NCI-H526 (cell line): ENCODE results near the gene OXER1.

Experiments used
- DNase-seq, 2 experiments: peaks; one replicate each; lab custom pipeline; 2025; lab: John Stamatoyannopoulos, UW

Gene OXER1

DNA sequence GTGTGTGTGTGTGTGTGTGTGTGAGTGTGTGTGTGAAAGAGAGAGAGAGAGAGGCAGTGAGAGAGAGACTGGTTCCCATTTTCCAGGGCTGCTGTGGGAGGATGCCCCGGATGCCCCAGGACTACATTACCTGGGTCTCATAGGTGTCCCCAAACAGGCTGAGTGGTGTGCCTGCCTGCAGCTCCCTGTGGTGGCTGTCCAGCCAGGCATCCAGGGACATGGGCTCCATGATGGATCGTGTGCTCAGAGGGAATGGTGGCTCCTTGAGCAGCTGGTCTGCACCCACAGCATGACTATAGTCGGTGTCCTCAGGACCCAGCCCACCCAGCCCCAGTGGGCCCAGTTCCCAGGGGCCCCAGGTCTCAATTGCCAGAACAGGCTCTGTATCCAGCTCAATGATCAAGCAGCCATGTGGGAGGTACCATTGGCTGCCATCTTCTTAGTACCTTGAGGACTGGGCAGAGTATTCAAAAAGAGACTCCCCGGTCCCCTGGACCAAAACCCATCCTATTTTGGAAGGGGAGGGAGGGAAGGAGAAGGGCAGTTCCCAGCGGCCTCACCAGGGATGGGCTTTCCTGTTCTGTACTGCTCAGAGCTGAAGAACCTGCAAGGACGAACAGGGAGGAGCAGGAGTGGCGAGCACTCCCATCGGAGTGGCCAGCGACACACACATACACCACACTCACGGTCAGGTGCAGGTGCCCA is 5.8 kb upstream of the OXER1 start:
- no peak for DNase-seq

DNA sequence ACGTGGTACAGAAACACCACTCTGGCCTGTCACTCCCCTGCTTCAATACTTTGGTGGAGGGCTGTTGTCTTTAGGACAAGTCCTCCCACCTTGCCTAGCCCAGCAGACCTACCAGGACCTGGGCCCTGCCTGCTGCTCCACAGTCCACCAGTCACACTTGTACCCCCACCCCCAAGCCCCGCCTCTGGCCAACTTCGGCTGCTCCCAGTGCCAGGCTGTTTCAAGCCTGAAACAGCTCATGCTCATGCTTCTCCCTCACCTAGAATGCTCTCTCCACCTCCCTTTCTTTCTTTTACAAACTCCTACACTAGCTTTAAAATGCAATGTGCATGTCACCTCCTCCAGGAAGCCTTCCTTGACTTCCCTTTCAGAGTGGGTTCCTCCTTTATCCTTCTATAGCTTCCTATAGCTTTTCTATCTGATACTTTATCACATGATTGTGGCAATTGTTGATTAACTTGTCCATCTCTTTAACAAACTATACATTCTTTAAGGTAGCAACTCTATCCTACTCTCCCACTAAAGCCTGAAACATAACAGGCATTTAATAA is 4.8 kb upstream of the OXER1 start:
- DNase-seq = no peak

DNA sequence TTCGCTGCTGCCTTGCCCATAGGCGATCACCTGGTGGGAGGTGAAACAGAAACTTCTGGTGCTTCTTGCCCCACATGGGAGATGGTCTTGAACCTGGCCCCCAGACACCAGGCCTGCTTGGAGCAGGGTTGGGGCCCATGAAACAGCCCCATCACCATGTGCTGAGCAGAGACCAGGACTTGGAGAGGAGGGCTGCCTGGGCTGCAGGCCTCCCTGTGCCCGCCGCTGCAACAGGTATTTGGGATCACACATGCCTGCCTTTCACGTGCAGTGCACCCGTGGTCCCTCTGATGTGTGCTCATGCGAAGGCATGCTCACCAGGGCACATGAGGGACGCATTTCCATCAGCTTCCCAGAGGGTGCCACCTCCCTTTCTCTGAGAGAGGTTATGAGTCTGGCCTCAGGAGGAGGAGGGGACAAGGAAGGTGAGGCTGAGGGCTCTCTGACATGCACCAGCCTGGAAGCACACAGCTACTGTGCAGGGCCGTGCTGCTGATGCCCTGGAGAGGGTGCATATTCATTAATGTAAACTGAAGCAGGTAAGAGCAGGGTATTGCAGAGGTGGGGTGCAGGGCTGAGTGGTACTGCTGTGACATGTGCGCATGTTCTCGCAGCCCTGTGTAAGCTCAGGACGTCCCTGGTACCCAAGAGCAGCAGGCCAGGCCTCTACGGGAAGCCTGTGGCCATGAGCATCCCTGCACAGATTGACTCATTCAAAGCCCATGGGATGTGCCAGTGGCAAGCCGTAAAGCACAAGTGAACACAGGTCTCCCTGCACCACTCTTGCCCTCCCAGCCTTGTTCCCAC is 4.2 kb upstream of the OXER1 start:
- no peak for DNase-seq

DNA sequence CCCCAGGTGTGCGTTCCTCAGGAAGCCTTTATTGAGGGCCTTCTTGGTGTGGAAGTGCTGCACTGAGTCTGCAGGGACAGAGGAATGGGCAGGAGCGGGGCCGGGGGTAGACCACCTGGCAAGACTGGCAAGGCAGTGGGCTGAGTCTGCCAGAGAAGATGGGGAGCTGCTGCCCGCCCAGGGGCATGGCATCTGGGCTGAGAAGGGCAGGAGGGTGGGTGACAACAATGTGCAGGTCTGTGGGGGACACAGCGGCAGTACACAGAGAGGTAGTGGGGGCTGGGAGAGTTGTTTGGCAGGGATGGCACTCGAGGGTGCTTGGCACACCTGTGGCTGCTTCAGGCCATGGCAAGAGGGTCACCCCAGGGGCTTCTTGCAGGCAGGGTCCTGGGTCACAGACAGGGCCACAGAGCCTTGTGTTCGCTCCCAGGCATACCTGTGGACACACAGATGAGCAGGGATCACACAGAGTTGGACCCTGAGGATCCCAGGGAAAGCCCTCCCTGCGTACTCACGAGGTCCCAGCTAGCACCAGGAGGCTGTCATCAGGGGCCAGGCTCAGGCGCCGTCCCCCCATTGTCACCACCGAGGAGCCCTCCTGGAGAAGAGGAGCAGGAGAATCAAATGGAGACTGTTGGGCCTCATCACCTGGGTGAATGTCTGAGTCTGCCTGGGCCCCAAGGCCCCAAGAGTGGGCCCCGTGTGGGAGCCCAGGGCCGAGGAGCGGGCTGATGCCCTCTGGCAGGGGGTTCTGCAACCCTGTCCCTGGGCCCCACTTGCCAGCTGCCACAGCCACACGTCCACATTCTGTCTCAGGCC is 3.4 kb upstream of the OXER1 start:
- no peak for DNase-seq

DNA sequence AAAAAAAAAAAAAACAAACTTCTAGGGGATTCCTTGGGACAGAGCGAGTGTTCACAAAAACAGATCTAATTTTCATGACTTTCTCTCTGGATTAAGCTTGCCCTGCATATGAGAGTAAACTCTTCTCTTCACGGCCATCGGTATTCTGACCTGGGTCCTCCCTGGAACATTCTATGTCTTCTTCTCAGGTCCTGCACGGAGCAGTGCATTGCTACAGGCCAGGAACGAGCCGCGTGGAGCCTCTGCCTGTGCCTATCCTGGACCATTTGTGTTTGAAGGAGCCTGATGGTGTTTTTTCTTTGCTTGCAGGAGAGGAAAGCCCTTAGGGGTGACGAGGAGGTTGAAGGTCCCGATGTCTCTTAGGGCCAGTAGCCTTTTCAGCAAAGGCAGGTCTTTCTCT is 1.8 kb upstream of the OXER1 start:
- DNase-seq = no peak

DNA sequence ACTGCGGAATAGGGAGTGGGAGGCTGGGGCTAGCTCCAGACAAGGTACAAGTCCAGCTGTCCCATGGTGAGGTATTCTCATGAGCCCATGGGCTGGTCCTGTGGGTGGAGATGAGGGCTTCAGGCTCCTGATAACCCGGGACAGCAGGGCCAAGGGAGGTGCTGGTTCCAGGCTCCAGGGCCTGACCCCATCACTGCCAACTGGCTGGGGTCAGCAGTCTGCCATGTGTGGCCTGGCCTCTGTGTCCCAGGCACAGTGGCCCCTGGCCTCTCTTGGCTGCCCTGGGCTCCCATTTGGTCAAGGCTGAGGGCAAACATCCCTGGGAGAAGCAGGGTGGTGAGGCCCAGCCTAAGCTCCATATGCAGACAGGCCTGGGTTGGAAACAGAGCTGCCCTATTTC is 966 bp upstream of the OXER1 start:
- no peak for DNase-seq

DNA sequence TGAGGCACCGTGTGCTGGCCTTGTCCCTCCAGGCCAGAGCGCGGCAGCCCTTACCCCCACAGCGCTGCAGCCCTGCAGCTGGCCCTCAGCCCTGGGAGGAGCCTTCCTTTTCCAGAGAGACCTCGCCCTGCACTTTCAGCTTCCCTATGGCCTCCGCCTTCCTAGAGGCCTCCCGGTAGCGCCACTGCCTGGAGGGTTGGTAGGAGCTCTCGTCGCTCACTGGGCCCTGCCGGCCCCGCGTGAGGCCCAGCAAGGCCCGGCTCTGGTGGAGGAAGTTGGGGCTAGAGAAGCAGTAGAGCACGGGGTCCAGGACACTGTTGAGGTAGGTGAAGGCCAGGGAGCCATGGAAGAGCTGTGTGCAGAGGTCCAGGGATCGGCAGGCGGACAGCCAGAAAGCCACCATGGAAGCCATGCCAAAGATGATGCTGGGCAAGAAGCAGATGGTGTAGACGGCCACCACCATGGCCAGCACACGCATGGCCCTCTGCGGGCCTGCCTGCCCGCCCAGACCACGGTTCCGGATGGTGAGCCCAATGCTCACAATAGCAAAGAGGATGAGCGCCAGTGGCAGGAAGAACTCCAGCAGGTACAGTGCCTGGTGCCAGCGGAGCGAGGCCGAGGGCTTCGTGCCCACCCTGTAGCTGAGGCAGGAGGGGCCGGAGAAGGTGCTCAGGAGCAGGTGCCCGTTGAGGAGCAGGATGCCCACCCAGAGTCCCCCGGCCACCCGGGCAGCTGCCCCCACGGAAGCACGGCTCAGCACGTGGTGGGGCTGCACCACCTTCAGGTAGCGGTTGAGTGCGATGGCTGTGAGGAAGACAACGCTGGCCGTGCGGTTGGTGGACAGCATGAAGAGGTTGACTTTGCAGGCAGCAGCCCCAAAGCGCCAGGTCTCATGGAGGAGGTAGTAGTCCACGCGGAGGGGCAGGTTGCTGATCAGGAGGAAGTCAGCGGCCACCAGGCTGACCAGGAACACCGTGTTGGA is 821 bp downstream of the OXER1 start:
- DNase-seq = no peak

DNA sequence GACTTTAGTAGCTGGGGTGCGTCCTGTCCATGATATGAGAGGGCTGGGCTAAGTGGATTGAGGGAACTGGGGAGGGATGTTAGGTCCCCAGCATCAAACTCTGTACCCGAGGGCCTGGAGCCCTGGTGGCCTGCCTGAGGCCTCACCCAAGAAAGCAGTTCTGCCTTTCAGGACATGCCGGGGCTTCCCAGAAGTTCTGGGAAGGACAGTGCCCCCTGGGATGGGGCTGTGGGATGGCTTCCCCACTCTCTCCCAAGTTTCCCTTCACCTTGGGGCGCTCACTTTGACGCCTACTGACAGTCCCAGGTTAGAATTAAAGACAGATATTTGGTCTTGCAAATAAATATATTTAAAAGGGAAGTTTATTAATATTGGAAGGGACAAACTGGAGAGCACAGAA is 1.8 kb downstream of the OXER1 start:
- DNase-seq = no peak

DNA sequence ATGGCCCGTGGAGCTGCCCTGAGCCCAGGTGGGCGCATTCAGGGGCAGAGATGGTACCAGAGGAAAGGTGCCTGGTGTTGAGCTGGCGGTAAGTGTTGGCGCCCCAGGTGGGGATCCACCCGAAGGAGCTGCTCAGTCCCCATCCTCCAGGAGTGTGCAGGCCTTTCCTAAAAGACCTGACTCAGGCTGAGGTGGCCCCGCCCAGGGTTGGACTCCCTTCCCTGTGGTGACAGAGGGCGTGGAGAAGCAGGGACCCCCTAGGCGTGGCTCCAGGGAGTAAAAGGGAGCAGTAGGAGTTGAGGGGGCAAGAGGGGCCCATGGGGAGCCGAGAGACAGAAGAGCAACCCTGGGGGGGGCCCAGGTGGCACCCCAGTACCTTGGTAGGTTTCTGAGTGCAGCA is 2.4 kb downstream of the OXER1 start:
- DNase-seq = no peak

DNA sequence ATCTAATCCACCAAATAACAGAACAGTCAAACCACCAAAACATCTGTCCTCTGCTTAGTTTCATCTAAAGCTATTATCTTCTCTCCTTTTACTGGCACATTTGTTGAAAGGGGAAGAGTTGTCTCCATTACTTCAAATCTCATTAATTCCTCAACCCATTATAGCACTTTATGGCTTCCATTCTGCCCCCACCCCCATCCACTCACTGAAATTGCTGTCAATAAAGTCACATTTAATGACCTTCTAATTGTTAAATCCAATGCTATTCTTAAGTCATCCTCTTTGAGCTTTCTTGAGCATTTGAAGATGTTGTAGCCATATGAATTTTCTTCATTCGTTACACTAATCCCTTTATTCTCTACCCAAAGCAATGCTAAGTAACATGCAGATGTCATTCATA is 5.2 kb downstream of the OXER1 start:
- DNase-seq = no peak

DNA sequence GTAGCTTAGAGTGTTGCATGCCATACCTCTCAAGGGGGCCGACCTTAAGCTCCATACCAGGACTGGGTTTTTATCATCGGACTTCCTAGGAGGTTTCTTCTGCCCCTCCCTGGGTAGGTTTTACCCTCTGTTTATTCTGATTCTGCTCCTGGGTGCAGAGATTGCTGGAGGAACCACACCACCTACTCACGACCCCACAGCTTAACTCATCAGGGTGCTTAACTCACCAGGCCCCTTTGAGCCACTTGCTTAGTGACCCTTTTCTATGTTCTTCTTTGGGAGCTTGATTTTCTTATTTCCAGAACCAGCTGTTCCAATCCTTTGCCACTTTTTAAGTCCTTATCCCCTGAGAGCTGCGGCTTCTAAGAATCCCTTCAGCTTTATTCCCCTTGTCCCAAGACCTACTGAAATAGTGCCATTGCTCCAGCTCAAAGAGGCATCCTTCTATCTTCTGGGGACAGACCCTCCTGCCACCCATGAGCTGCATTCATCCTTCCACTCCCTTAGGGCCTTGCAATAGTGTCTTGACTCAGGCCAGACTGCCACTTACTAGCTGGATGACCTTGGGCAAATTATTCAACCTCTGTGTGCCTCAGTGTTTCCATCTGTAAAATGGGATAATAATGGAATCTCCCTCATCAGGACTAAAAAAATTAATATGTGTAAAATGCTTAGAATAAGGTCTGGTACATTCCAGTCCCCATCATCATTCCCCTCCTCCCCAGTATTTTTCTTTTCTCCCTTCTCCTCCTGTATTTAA is 5.8 kb downstream of the OXER1 start:
- no peak for DNase-seq

DNA sequence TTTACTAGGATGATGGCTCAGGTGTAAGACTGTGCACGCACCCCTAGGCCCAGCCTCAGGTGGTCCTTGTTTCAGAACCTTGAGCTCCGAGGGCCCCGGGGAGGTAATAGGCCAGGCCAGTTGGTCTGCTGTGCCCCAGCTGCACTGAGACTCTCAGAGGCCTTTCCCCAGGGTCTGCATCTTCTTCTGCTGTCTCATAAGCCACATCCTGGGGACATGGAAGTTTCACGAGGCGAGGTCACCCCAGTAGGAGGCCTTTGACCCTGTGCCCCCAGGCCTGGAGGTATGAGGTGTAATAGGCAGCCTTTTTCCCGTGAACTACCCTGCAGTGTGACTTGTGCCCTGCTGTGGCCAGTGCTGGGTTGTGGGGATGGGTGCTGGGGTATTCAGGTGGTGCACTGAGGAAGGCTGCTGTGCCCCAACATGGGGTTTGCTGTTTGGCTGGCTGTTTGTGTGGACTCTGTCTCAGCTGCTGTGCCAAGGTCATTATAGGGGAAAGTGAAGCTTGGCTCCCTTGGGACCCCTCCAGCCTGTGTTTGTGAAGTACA is 6.9 kb downstream of the OXER1 start:
- no peak for DNase-seq

DNA sequence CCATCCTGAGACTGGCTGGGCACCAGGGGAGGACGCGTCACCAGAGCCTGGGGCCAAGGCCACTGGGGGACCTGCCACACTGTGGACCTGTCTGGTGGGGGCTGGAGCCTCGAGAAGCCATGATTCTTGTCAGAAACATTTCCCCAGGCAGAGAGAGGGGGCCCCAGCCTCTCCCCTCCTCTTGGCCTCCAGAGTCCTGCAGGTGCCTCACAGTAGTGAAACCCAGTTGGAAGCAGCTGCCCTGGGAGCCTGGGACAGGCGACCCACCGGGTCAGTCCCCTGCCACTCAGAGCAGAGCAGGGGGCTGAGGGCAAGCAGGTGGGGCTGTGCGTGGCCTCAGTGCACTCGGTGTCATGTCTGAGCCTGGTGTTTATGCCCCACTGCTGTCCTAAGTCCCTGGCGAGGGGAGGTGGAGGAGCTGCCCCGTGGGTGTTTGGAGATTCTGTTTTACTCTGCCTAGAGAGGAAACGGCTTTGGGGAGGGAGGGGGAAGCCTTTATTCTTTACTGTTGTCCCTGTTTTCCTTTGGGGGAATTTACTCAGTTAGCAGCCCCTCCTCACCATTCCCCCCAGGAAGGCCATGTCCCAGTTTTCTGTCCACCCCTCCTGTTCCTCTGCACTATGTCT is 7.7 kb downstream of the OXER1 start:
- no peak for DNase-seq

DNA sequence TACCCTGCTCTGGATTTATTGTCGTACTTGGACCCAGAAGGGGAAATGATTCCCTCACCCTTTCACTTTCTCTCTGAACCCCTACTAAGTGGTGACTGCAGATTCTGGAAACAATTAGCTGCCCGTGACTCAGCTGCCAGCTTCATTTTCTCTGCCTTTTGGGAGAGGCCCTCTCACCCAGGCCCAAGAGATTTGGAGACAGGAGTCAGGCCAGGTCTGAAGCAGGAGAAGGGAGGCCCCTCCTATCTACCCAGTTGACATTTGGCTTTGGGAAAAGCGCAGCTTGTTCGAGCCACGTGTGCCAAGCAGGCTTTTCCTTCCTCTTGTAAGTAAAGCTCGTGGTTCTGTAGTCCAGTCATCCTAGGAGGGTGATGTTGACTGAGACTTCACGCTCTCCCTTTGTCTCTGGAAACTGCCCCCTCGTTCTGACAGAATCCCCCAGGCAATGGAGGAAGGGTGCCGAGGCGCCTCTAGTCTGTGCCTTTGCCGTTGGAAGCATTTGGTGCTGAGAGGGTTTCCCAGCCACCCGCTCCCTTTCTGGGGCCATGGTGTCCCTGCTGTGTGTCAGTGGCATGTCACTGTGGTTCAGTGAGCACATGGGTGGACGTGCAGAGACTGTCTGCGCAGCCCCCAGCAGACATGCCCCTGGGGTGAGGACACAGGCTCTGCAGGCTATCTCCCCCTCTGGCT is 8.6 kb downstream of the OXER1 start:
- no peak for DNase-seq

DNA sequence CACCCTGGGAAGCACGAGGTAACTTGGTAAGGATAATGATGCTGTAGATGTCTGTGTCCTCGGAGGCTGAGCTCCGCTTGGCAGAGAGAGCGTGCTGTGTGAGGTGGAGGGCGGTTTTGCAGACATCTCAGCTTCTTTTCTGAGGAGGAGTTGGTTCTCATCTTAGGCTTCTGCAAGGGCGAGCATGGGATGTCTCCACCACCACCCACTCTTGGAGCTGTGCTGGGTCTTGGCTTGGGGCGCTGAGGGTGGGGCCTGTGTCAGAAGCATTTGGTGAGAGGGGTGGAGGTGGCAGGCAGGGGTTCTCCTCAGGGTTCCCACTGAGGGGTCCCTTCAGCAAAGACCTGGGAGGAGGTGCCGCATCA is 9.2 kb downstream of the OXER1 start:
- DNase-seq = no peak

DNA sequence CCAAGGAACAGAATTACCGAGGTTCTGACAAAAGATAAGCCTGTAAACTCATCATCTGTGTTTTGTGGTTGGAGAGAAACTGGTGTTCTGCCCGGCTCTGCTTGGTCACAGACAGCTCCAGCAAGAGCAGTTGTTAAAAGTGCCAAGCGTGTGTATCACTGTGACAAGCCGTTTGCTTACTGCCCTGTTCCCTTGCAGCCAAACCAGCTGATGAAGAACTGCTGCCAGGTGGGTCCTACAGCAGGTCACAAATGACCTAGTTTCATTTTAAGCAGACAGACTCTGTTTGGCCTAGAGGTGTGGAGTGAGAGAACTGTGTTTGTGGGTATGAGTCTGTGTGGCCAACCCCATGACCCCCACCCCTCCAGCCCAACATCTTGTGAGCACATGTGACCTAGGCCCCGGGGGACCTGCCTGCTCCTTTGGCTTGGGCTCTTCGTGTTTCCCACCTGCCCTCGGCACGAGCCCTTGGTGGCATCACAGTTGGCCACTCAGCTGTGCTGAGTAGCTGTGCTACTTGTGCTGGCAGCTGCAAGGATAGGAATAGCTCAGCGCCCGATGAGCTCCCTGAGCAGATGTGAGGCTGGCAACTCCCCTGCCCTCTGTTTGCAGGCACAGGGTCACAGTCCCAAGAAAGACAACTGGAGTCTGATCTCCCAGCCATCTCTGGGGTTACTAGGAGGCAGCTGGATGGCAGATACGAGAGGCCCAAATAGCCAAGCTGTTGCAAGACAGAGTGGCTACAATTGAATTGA is 9.7 kb downstream of the OXER1 start:
- no peak for DNase-seq

DNA sequence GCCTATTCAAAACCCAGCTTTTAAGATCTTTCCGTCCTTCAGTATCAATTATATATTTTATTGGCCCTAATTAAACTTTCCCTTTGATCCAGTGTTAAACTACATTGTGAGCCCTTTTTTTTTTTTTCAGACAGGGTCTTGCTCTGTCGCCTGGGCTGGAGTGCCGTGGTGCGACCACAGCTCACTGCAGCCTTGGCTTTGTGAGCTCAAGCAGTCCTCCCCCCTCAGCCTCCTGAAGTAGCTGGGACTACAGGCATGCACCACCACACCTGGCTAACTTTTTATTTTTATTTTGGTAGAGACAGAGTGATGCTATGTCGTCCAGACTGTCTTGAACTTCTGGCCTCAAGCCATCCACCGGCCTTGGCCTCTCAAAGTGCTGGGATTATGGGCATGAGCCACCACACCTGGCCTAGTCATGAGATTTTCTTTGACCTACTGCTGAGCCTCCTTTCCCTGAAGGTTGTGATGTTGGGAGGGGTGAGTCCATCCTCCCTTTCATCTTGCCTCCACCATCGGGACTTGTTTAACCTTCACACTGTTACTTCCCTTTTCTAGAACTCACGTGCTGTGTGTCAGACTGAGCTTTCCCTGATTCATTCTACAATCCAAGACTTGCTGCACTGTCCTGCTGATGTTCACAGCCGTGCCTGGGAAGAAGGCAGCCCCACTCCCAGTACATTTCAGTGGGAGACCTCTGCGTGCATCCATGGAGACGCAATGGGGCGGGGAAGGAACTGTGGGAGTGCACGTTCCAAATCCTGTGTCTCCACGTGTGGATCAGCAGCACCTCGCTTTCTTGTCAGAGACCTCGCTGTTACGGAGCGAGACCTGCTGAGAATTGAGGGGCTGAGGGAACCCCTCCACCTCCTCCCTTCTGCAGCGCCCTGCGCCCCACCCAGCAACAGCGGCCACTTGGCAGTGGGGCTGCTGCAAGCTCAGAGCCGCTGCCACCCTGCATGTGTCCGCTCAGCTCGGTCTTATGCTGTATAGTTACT is 10.8 kb downstream of the OXER1 start:
- DNase-seq = no peak
